Measurements from ENCODE around the gene CLDN19.

The CLDN19 gene

GRCh38 chr1:42698081-42698813, 41.8 kb downstream of the CLDN19 start:
- FAIRE-seq: no peak
- no peak for DNase-seq (ENCODE audit: insufficient read length, low spot score)
- TF ChIP-seq, protein P1, sequence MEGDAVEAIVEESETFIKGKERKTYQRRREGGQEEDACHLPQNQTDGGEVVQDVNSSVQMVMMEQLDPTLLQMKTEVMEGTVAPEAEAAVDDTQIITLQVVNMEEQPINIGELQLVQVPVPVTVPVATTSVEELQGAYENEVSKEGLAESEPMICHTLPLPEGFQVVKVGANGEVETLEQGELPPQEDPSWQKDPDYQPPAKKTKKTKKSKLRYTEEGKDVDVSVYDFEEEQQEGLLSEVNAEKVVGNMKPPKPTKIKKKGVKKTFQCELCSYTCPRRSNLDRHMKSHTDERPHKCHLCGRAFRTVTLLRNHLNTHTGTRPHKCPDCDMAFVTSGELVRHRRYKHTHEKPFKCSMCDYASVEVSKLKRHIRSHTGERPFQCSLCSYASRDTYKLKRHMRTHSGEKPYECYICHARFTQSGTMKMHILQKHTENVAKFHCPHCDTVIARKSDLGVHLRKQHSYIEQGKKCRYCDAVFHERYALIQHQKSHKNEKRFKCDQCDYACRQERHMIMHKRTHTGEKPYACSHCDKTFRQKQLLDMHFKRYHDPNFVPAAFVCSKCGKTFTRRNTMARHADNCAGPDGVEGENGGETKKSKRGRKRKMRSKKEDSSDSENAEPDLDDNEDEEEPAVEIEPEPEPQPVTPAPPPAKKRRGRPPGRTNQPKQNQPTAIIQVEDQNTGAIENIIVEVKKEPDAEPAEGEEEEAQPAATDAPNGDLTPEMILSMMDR (IDR thresholded peaks at IDR 0.05; ENCODE audit: insufficient read depth, missing control alignments): no peak

DNA sequence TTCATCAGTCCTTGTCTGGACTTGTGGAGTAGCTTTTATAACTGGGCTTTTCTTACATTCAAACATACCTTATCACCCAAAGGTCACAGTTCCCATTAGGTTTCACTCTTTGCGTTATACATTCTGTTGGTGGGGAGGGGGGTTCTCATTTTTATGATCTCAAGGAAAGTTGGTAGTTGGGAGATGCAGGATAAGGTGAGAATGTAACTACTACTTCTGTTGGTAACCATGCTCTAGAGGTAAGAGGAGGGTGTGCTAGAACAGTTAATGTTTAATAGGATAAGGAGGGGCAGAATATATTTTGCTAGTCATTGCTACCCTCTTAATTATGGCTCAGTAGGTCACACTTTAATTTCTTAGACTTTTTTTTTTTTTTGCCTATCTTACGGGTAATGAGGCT, 47.1 kb downstream of the CLDN19 start:
- FAIRE-seq (no peak), DNase-seq (ENCODE audit: insufficient read length, low spot score) (no peak)
- TF ChIP-seq, protein P1 (IDR thresholded peaks at IDR 0.05; ENCODE audit: insufficient read depth, missing control alignments): no peak

- TF ChIP-seq, protein P1 (IDR thresholded peaks at IDR 0.05; ENCODE audit: insufficient read depth, missing control alignments): no peak
- FAIRE-seq (no peak), DNase-seq (ENCODE audit: insufficient read length, low spot score) (no peak)
Measured at GRCh38 chr1:42692461-42692860, 47.6 kb downstream of the CLDN19 start.

- FAIRE-seq: no peak
Measured at GRCh38 chr1:42691157-42691498, 48.9 kb downstream of the CLDN19 start.

GRCh38 chr1:42690477-42691156, 49.4 kb downstream of the CLDN19 start:
- TF ChIP-seq, protein P1 (IDR thresholded peaks at IDR 0.05; ENCODE audit: insufficient read depth, missing control alignments): peak; percentile 3
- DNase-seq (ENCODE audit: insufficient read length, low spot score) (no peak), FAIRE-seq (no peak)

More at GRCh38 chr1:42691157-42691498, 48.9 kb downstream of the CLDN19 start:
- TF ChIP-seq, protein P1 (IDR thresholded peaks at IDR 0.05; ENCODE audit: insufficient read depth, missing control alignments): no peak
- DNase-seq (ENCODE audit: insufficient read length, low spot score): no peak

- no peak for FAIRE-seq
Measured at GRCh38 chr1:42689912-42690311, 50.1 kb downstream of the CLDN19 start.

More at GRCh38 chr1:42689912-42690311, 50.1 kb downstream of the CLDN19 start:
- DNase-seq (ENCODE audit: insufficient read length, low spot score): no peak
- TF ChIP-seq, protein P1 (IDR thresholded peaks at IDR 0.05; ENCODE audit: insufficient read depth, missing control alignments): no peak
